Activated B cell treated with CpG ODN at 0.5 μM for 24 hours (primary cell): ENCODE measurements around the gene SIPA1L3. TPM values are rescaled to one million over a fixed set of nuclear protein-coding genes. Genes with fewer than 3 reads are reported as not detected.
A peak's percentile ranks its signal among the peaks of the same experiment; 100 is the strongest.

Experiments used
- ATAC-seq: fragments of 200-7000 bp; cut with Tn5 transposase; one replicate; pipeline ENCODE4 v1.10.0; 2021; ENCODE audit warnings: low read depth, mild to moderate bottlenecking, moderate library complexity
- CTCF ChIA-PET: fragments of 350-600 bp; sonication (Branson Sonifier 250); formaldehyde crosslinking; loops from one replicate; lab custom pipeline; 2021; ENCODE audit warnings: antibody characterized with exemption; lab: Charles Lee
- POLR2A ChIA-PET: fragments of 350-600 bp; sonication (Branson Sonifier 250); formaldehyde crosslinking; loops from one replicate; lab custom pipeline; 2021; ENCODE audit warnings: antibody characterized with exemption; lab: Charles Lee
- DNase-seq: peaks from one replicate; pipeline ENCODE4 v3.0.0; 2022
- H3K27ac Mint-ChIP-seq: one replicate; pipeline ENCODE4 v1.8.0; 2020; ENCODE audit warnings: mixed read lengths
- H3K27me3 Mint-ChIP-seq: one replicate; pipeline ENCODE4 v1.8.0; 2021; ENCODE audit warnings: mixed read lengths
- H3K36me3 Mint-ChIP-seq: one replicate; pipeline ENCODE4 v1.8.0; 2021; ENCODE audit warnings: low read depth, mixed read lengths
- H3K4me1 Mint-ChIP-seq: one replicate; pipeline ENCODE4 v1.8.0; 2021; ENCODE audit warnings: mixed read lengths
- H3K4me3 Mint-ChIP-seq: one replicate; pipeline ENCODE4 v1.8.0; 2020; ENCODE audit warnings: mild to moderate bottlenecking, mixed read lengths
- H3K9me3 Mint-ChIP-seq: one replicate; pipeline ENCODE4 v1.8.0; 2020; ENCODE audit warnings: mixed read lengths
- CTCF ChIP-seq: fragments of 200-600 bp; IDR thresholded peaks from one replicate; pipeline ENCODE4 v1.8.0; 2022; ENCODE audit warnings: antibody characterized with exemption, mild to moderate bottlenecking
- intact Hi-C: fragments of 100-400 bp; cut with micrococcal nuclease; formaldehyde crosslinking; loops from one replicate; pipeline ENCODE4 v1.15.1; 2024
- total RNA-seq: library from RNA; stranded (reverse); gene quantifications from 2 replicates; pipeline ENCODE4 v1.2.3, GENCODE V29; 2022

The SIPA1L3 gene
- total RNA-seq, 1 donor from 2014 or later, result 145 TPM

GRCh38 chr19:38253788-38254187 lies 346.8 kb downstream of the SIPA1L3 start:
- CTCF ChIA-PET, result interaction anchor here (1.8 to 4.0 kb wide), 2 partner anchors 10 kb away, joined by 4 to 26 read pairs; no protein-coding TSS in a partner anchor
- intact Hi-C loops, result loop anchor here (1.0 kb wide), 2 partner anchors 9 to 11 kb away; partner anchors contain the start of gene SPINT2
- no peak for DNase-seq
- Mint-ChIP-seq H3K9me3 (no peaks in the 10 kb centered on the region), H3K4me3 (peak overlapping the region; percentile 73), H3K27me3 (no peaks in the 10 kb centered on the region), H3K36me3 (no peaks in the 10 kb centered on the region), H3K4me1 (peaks cover 63% of the 10 kb centered on the region), H3K27ac (peak overlapping the region; percentile 76)
- POLR2A ChIA-PET, result interaction anchor here (0.6 to 5.1 kb wide), 4 partner anchors 10 to 83 kb away, joined by 4 to 42 read pairs (median 12); partner anchors contain the start of gene SPINT2
- ATAC-seq, result peak; percentile 6
- TF ChIP-seq CTCF, result no peak

GRCh38 chr19:38255383-38256014 lies 348.5 kb downstream of the SIPA1L3 start:
- peak; percentile 8 for ATAC-seq
- POLR2A ChIA-PET, result interaction anchor here (0.6 to 3.2 kb wide), 8 partner anchors 9 to 348 kb away, joined by 3 to 44 read pairs (median 5); partner anchors contain the start of genes SIPA1L3 and SPINT2

More at GRCh38 chr19:38255383-38256014, 348.5 kb downstream of the SIPA1L3 start:
- no peaks in the 10 kb centered on the region for H3K27me3 Mint-ChIP-seq
- no peaks in the 10 kb centered on the region for H3K36me3 Mint-ChIP-seq
- H3K27ac Mint-ChIP-seq, result peak overlapping the region; percentile 83
- no peaks in the 10 kb centered on the region for H3K9me3 Mint-ChIP-seq
- CTCF ChIA-PET, result interaction anchor here (0.7 to 4.0 kb wide), 8 partner anchors 8 to 357 kb away, joined by 3 to 26 read pairs (median 5); no protein-coding TSS in a partner anchor
- peak overlapping the region; percentile 79 for H3K4me3 Mint-ChIP-seq
- DNase-seq, result no peak
- peaks cover 62% of the 10 kb centered on the region for H3K4me1 Mint-ChIP-seq
- no peak for TF ChIP-seq CTCF
- intact Hi-C loops, result loop anchor here (1.0 kb wide), 2 partner anchors 12 to 357 kb away; no protein-coding TSS in a partner anchor

Other genes starting within 250 kb of the SIPA1L3 start
- gene ZNF607, start 187.4 kb upstream of the SIPA1L3 start, total RNA-seq, result 9.6 and 10.3 TPM in 2 replicates
- 18.7 and 19.8 TPM in 2 replicates for gene ZNF573, start 127.6 kb upstream of the SIPA1L3 start, total RNA-seq
- gene WDR87, start 614 bp upstream of the SIPA1L3 start, total RNA-seq, result not detected in 2 replicates